Adrenal gland (tissue), 12 donors: Measurements from ENCODE around the gene FMC1. TPM values are rescaled to one million over a fixed set of nuclear protein-coding genes. Genes with fewer than 3 reads are reported as not detected.
A peak's percentile ranks its signal among the peaks of the same experiment; 100 is the strongest.

ENCODE experiments used
- DNase-seq, 7 donors: peaks; one replicate each; pipeline ENCODE4 v3.0.0-alpha.2; 2019 to 2020
- H3K27ac ChIP-seq, 5 donors: fragments of 200-600 bp; sonication (generic) in 4 of 5; 1 replicate in 3 of 5; 2 replicates in 2 of 5; pipeline versions ENCODE4 v1.5.1 to v1.8.0; 2016 to 2020; ENCODE audit warnings: mild to moderate bottlenecking in 1 of 5
- H3K27me3 ChIP-seq: fragments of 200-600 bp; 2 replicates; pipeline ENCODE4 v1.8.0; 2021
- H3K36me3 ChIP-seq, 2 donors: fragments of 200-600 bp; replicated peaks in 1 of 2; 1 replicate in 1 of 2; 2 replicates in 1 of 2; pipeline versions ENCODE4 v1.5.1 to v1.8.0; 2018 to 2022
- H3K4me1 ChIP-seq, 2 donors: fragments of 200-600 bp; replicated peaks in 1 of 2; 1 replicate in 1 of 2; 2 replicates in 1 of 2; pipeline versions ENCODE4 v1.5.1 to v1.8.0; 2018 to 2021
- H3K4me3 ChIP-seq, 4 donors: fragments of 200-600 bp; sonication (generic) in 3 of 4; one replicate each; pipeline ENCODE4 v1.5.1; 2016 to 2018
- H3K9me3 ChIP-seq, 3 donors: fragments of 200-600 bp; sonication (generic) in 1 of 3; replicated peaks in 1 of 3; 1 replicate in 2 of 3; 2 replicates in 1 of 3; pipeline versions ENCODE4 v1.5.1 to v1.8.0; 2016 to 2021
- POLR2A ChIP-seq, 2 donors: fragments of 450-650 bp; IDR thresholded peaks; one replicate each; pipeline ENCODE4 v1.6.1; 2017; ENCODE audit warnings: antibody characterized with exemption in 2 of 2, mild to moderate bottlenecking in 2 of 2, moderate library complexity in 1 of 2
- WGBS, 4 donors: extraction: QIAGEN DNeasy Blood & Tissue Kit in 2 of 4; methylation state at CpG; one replicate each; pipeline versions ENCODE4 v1.1.5 to v1.1.7; 2013 to 2017; 5-methylcytosine and 5-hydroxymethylcytosine counted together
- intact Hi-C, 2 donors: fragments of 100-400 bp; cut with DNase I; formaldehyde crosslinking; loops; one replicate each; pipeline versions ENCODE4 v1.14.1 to v1.15.0; 2022 to 2023
- polyA plus RNA-seq, 3 donors: library from polyadenylated mRNA; stranded (reverse); fragments of 200-250 nt in 2 of 3; fragments of 350-450 nt in 1 of 3; fragmentation: Illumina TruSeq in 1 of 3; extraction: RNeasy Lipid Tissue Mini Kit (QIAGEN cat#74804) in 1 of 3; gene quantifications; one replicate each; pipeline ENCODE4 v1.2.3, GENCODE V29; 2013 to 2014
- total RNA-seq, 9 donors: library from RNA; depleted of rRNA in 4 of 9; stranded (reverse); fragments of >200 nt in 4 of 9; fragments of 120-200 nt in 1 of 9; fragmentation: NEBNext Ultra II Directional in 1 of 9; extraction: Animal tissue kit (Norgen Biotek cat#: 25700) in 1 of 9; gene quantifications; one replicate each; pipeline versions ENCODE4 v1.1.0 to v1.2.4, GENCODE V29; 2013 to 2023
- TF ChIP-seq, protein P1 (sequence below), 6 experiments: fragments of 450-650 bp in 4 of 6; fragments of 200-600 bp in 2 of 6; sonication (generic) in 1 of 6; IDR thresholded peaks; 1 replicate in 5 of 6; 2 replicates in 1 of 6; pipeline versions ENCODE4 v1.5.1 to v1.8.0; 2016 to 2021; ENCODE audit warnings: antibody characterized with exemption in 6 of 6, mild to moderate bottlenecking in 2 of 6, moderate library complexity in 1 of 6
- donor health status: healthy with polysubstance abuse.
- donor health status: Bipolar disorder and iron deficiency.
- donor health status: DM: yes; HTN: yes; CAD: no.
- donor health status: DM: no; HTN: no; CAD: no.
- donor health status: DM: no; HTN: no; CAD: no.
- donor health status: DM: yes; HTN: yes; CAD: no.

Gene FMC1
- total and polyA plus RNA-seq, 12 donors: 10.0 to 98.6 (median 23.6) TPM

DNA sequence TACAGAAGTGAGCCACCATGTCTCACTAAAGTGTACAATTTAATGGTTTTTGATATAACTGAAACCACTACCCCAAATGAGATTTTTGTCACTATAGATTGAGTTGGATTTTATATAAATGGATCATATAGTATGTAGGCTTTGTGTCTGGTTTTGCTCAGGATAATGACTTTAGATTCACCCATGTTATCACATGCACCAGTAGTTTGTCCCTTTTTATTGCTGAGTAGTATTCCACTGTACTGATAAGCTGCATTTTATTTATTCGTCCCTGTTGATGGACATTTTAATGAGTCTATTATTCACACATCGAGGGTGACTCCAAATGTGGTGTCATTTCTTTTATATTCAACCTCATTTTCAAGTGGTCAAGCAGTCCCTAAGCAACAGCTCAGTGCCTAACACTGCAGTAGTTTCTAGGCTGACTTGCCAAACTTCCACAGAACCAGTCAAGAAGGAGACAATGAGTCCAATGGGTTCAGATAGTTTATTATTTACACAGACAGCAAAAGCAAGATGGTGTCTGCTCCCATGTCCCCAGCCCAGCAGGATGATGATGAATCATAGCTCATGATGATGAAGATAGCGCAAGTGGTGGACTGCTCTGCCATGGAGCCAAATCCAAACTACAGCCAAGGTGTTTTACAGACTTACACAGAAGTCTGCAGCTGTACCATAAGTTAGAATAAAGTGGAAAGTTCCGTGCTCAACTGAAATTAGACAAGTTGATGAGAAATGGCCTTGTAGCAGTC lies 6.6 kb upstream of the FMC1 start:
- Histone ChIP-seq H3K36me3 (no peaks in the 10 kb centered on the region), H3K4me1 (no peaks in the 10 kb centered on the region), H3K9me3 (no peaks in the 10 kb centered on the region), H3K4me3 (no peak overlapping the region), H3K27ac (no peak overlapping the region), H3K27me3 (no peaks in the 10 kb centered on the region)
- WGBS, 4 donors: 78 to 89% (median 84%) methylated on average over 4 of the region's 4 CpGs
- DNase-seq: no peak
- TF ChIP-seq POLR2A (IDR thresholded peaks at IDR 0.05): no peak
- TF ChIP-seq, protein P1, sequence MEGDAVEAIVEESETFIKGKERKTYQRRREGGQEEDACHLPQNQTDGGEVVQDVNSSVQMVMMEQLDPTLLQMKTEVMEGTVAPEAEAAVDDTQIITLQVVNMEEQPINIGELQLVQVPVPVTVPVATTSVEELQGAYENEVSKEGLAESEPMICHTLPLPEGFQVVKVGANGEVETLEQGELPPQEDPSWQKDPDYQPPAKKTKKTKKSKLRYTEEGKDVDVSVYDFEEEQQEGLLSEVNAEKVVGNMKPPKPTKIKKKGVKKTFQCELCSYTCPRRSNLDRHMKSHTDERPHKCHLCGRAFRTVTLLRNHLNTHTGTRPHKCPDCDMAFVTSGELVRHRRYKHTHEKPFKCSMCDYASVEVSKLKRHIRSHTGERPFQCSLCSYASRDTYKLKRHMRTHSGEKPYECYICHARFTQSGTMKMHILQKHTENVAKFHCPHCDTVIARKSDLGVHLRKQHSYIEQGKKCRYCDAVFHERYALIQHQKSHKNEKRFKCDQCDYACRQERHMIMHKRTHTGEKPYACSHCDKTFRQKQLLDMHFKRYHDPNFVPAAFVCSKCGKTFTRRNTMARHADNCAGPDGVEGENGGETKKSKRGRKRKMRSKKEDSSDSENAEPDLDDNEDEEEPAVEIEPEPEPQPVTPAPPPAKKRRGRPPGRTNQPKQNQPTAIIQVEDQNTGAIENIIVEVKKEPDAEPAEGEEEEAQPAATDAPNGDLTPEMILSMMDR (IDR thresholded peaks at IDR 0.05): no peak
- intact Hi-C loops: no loop called here

GRCh38 chr7:139339025-139339424 lies 2.1 kb upstream of the FMC1 start:
- H3K36me3 ChIP-seq: no peaks in the 10 kb centered on the region
- H3K4me3 ChIP-seq: no peak overlapping the region
- H3K27me3 ChIP-seq: no peaks in the 10 kb centered on the region
- intact Hi-C loops: no loop called here
- H3K4me1 ChIP-seq: peaks cover 4 to 11% of the 10 kb centered on the region in 2 donors
- TF ChIP-seq, protein P1 (IDR thresholded peaks at IDR 0.05): no peak
- no peak for TF ChIP-seq POLR2A (IDR thresholded peaks at IDR 0.05)
- WGBS, 4 donors: 93 to 100% (median 99%) methylated on average over 2 of the region's 2 CpGs
- DNase-seq: peak in 1 of 7 donors; percentile 49
- no peak overlapping the region for H3K27ac ChIP-seq
- H3K9me3 ChIP-seq: no peaks in the 10 kb centered on the region

DNA sequence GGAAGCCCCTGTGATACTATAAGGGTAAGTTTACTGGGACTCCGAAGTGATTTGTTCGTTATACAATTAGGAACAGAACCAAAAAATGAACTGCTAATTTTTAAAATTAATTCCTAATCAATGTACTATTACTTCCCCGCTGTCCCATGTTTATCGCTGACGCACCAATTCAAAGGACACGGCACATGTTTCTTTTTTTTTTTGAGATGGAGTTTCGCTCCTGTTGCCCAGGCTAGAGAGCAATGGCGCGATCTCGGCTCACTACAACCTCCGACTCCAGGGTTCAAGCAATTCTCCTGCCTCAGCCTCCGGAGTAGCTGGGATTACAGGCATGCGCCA lies 1.5 kb upstream of the FMC1 start:
- Histone ChIP-seq H3K9me3 (no peaks in the 10 kb centered on the region), H3K27ac (peak overlapping the region; percentile 93 to 100 (median 100)), H3K4me3 (peak overlapping the region in 2 of 4 donors; percentile 14 to 88), H3K27me3 (no peaks in the 10 kb centered on the region), H3K4me1 (peaks cover 4 to 11% of the 10 kb centered on the region in 2 donors), H3K36me3 (no peaks in the 10 kb centered on the region)
- intact Hi-C loops: loop anchor here in 1 of 2 donors (2.0 kb wide), 1 partner anchor 19 kb away; the partner anchor contains the start of gene LUC7L2
- DNase-seq: no peak
- 77 to 85% (median 82%) methylated on average over 13 of the region's 13 CpGs for WGBS, 4 donors
- TF ChIP-seq, protein P1 (IDR thresholded peaks at IDR 0.05): no peak
- no peak for TF ChIP-seq POLR2A (IDR thresholded peaks at IDR 0.05)

DNA sequence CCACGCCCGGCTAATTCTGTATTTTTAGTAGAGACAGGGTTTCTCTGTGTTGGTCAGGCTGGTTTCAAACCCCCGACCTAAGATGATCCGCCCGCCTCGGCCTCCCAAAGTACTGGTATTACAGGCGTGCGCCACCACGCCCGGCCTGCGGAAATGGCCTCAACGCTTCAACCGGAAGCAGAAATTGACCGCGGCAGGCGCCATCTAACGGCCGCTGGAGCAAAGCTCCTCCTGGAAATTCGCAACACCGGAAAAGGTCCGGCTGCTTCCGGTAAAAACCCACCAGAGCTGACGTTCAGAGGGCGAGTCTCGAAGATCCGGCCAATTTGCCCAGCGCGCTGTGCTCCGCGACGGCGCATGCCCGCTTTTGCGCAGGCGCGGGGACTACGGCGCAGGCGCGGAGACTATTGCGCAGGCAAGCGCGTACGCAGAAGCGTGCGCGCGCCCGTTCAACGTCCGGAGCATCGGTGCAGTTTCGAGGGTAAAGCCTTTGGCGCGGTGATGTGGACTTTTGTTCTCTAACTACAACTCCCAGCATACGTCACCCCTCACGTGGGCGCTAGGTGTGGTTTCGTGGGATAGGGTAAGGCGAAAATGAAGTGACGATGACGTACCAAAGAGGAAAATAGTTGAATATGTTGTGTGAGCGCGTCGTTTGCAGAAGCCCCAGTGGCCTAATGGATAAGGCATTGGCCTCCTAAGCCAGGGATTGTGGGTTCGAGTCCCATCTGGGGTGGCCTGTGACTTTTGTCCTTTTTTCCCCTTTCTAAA lies 915 bp upstream of the FMC1 start:
- TF ChIP-seq POLR2A (IDR thresholded peaks at IDR 0.05): peak in 1 of 2 donors; percentile 66
- TF ChIP-seq, protein P1 (IDR thresholded peaks at IDR 0.05): peak; percentile 48 to 84 (median 73)
- WGBS, 4 donors: 2 to 6% (median 4%) methylated on average over 18 to 66 of the region's 66 CpGs
- Histone ChIP-seq H3K27me3 (no peaks in the 10 kb centered on the region), H3K4me1 (peaks cover 4 to 11% of the 10 kb centered on the region in 2 donors), H3K4me3 (peak overlapping the region; percentile 49 to 88 (median 68)), H3K27ac (peak overlapping the region; percentile 93 to 100 (median 100)), H3K36me3 (peaks cover 0 to 1% of the 10 kb centered on the region in 2 donors), H3K9me3 (no peaks in the 10 kb centered on the region)
- DNase-seq: peak; percentile 98 to 100 (median 99)
- intact Hi-C loops: loop anchor here in 1 of 2 donors (2.0 kb wide), 1 partner anchor 19 kb away; the partner anchor contains the start of gene LUC7L2
